Endothelial cell of umbilical vein (primary cell): ENCODE measurements around the gene KLC3.

Experiments used
- CTCF ChIP-seq, 2 donors: IDR thresholded peaks; 1 replicate in 1 of 2; 2 replicates in 1 of 2; pipeline ENCODE4 v1.5.1; 2011; ENCODE audit warnings: low read length in 2 of 2, mild to moderate bottlenecking in 2 of 2, moderate library complexity in 2 of 2, control low read depth in 1 of 2, inconsistent platforms in 1 of 2, low read depth in 1 of 2; ENCODE audit not compliant: insufficient read depth in 1 of 2; ENCODE audit errors: extremely low read depth in 1 of 2
- EZH2 ChIP-seq: IDR thresholded peaks from 2 replicates; pipeline ENCODE4 v1.6.1; 2012; ENCODE audit warnings: borderline replicate concordance, low read depth, mild to moderate bottlenecking, moderate library complexity, low read length, inconsistent platforms; ENCODE audit not compliant: severe bottlenecking
- MYC ChIP-seq: IDR thresholded peaks from one replicate; pipeline ENCODE4 v1.6.1; 2011; ENCODE audit warnings: mild to moderate bottlenecking, low read depth, low read length
- POLR2A ChIP-seq: IDR thresholded peaks from 2 replicates; pipeline ENCODE4 v1.6.1; 2012; ENCODE audit warnings: low read depth, mild to moderate bottlenecking, control low read depth, low read length
- POLR2AphosphoS5 ChIP-seq: IDR thresholded peaks from 2 replicates; pipeline ENCODE4 v1.6.1; 2012; ENCODE audit warnings: low read depth, mild to moderate bottlenecking, control low read depth, low read length, moderate library complexity; ENCODE audit not compliant: insufficient read depth

- no peak for TF ChIP-seq POLR2A
- TF ChIP-seq CTCF (IDR thresholded peaks at IDR 0.05; ENCODE audit: extremely low read depth in 1 of 2, insufficient read depth in 1 of 2, low read depth in 1 of 2, low read length in 2 of 2) = no peak
- no peak for TF ChIP-seq EZH2
- TF ChIP-seq MYC = no peak
- TF ChIP-seq POLR2AphosphoS5 = no peak
Observed at GRCh38 chr19:45385392-45386221, 45.1 kb downstream of the KLC3 start.
